GM18505 (cell line): ENCODE results near the gene POM121L12.

ENCODE experiments used
- ATAC-seq: cut with Tn5 transposase; IDR thresholded peaks from one replicate; pipeline ENCODE4 v1.9.1; 2021; ENCODE audit not compliant: unreplicated experiment
- POLR2A ChIP-seq: IDR thresholded peaks from 4 replicates; pipeline ENCODE4 v1.6.1; 2011; ENCODE audit warnings: borderline replicate concordance; ENCODE audit not compliant: insufficient read depth, insufficient read length; ENCODE audit errors: extremely low read depth

POM121L12 gene

DNA sequence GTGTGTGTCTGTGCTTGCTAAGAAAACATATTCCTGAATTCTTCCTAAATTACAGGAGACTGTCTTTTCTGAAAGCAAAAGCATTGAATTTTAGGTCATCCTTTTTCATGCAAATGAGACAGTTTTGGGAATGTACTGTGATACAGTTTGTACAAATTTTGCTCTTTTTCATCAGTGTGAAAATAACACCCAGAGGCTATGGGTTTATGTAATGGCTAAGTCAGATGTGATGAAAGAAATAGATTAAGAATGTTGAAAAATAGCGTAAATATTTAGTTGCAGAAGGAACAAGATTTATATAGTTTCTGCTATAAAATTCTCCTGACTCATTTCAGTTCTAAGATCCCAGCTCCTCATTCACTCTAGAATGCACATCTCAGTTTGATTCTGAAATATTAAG, 24.6 kb downstream of the POM121L12 start:
- no peak for TF ChIP-seq POLR2A
- ATAC-seq, result no peak

DNA sequence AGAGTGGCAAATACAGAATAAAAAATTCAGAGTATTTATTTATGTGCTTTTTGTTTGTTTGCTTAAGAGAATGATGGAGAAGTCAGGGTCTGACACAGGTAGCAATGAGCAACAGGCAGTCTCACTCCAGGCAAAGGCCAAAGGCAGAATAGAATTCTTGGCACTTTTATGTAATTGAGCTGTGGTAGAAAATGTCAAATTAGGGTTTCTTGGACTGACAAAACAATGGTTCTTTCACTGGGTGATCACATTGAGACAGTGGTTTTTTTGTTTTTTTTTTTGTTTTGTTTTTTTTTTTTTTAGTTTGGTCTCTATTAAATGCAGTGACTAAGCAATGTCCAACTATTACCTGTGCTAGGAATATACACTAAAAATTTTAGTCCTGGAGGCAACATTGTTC, 27.4 kb downstream of the POM121L12 start:
- TF ChIP-seq POLR2A, result no peak
- no peak for ATAC-seq

DNA sequence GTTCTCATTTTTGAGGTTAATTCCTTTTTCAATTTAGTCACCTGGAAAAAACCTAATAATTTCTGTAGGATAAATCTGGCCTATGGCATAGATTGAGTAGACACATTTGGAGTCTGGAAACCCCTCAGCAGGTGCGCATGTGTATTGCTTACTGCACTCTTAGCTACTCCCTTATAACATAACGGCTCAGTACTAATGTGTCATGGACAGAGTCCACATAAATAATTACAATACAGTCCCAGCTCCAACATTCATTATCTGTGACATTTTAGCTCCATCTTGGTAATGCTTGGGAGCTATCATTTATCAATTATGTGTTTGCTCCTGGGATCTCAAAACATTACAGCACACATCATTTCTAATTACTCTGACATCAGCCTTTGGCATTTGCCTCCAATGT, 33.2 kb downstream of the POM121L12 start:
- TF ChIP-seq POLR2A, result no peak

DNA sequence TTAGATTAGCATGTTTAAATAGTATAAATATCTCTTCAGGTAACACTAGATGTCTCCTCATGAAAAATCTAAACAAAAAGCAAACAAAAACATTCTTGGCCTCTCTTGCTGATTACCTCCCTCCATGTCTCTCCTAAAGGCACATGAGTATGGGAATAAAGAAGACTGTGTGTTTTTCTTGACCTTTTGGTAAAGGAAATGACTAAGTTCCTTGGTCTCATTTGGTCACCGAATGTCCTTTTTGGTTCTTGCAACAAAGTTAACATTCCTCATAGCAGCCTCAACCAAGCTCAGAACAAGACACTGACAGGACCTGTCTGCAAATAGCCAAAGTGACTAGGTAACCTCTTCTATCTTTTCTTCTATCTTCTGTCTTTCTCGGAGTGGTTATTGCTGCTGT, 35.5 kb downstream of the POM121L12 start:
- no peak for TF ChIP-seq POLR2A
- ATAC-seq, result no peak

More for the DNA sequence above, 33.2 kb downstream of the POM121L12 start:
- ATAC-seq, result no peak
